K562 (cell line): ENCODE data around the gene JMJD1C. TPM values are rescaled to one million over a fixed set of nuclear protein-coding genes. Genes with fewer than 3 reads are reported as not detected.

Experiments used
- ATAC-seq: fragments of 200-7000 bp; cut with Tn5 transposase; 3 replicates; pipeline ENCODE4 v1.9.1; 2020; ENCODE audit warnings: moderate library complexity
- BruUV-seq: library from RNA; stranded (reverse); fragments of 400-500 nt; replicated peaks from 2 replicates; lab custom pipeline; 2021; lab: Mats Ljungman, UMichigan
- CTCF ChIA-PET: fragments of 300-600 bp; formaldehyde crosslinking; extraction: SDS; loops from one replicate; lab custom pipeline; 2021; ENCODE audit warnings: low intra/inter-chr PET ratio; lab: Yijun Ruan, JAX
- POLR2A ChIA-PET: fragments of 300-600, 350-650 bp; sonication (Branson Sonifier 250); formaldehyde crosslinking; extraction: SDS; loops from one replicate; lab custom pipeline; 2021; ENCODE audit warnings: antibody characterized with exemption, inconsistent platforms; lab: Yijun Ruan, JAX
- DNase-seq, 4 experiments: peaks; one replicate each; pipeline versions ENCODE4 v3.0.0 to v3.0.0-alpha.2; 2011 to 2018; ENCODE audit warnings: low spot score in 3 of 4, mixed read lengths in 3 of 4; ENCODE audit errors: extremely low read depth in 1 of 4
- FAIRE-seq: peaks from 2 replicates; lab custom pipeline; 2011; peaks lifted over from hg19 to GRCh38; lab: Jason Lieb, UNC
- H2AFZ ChIP-seq: 2 replicates; pipeline ENCODE4 v1.6.0; 2011; ENCODE audit warnings: low read depth, low read length, control low read depth, inconsistent platforms
- H3K27ac ChIP-seq: fragments of 200-600 bp; 3 replicates; pipeline ENCODE4 v1.8.0; 2011; ENCODE audit warnings: low read depth, mild to moderate bottlenecking, control low read depth, inconsistent platforms, low read length, moderate library complexity, mixed read lengths; ENCODE audit errors: extremely low read depth
- H3K27me3 ChIP-seq, 2 experiments: fragments of 300-600 bp in 1 of 2; 2 replicates in 1 of 2; 3 replicates in 1 of 2; pipeline versions ENCODE4 v1.6.0 to v1.8.0; 2011; ENCODE audit warnings: inconsistent platforms in 2 of 2, low read length in 2 of 2, mild to moderate bottlenecking in 1 of 2, mixed read lengths in 1 of 2, moderate library complexity in 1 of 2; ENCODE audit not compliant: control insufficient read depth in 2 of 2, insufficient read depth in 2 of 2
- H3K36me3 ChIP-seq: fragments of 300-600 bp; 3 replicates; pipeline ENCODE4 v1.8.0; 2011; ENCODE audit warnings: mild to moderate bottlenecking, low read length, inconsistent platforms; ENCODE audit not compliant: control insufficient read depth, insufficient read depth
- H3K4me1 ChIP-seq, 2 experiments: fragments of 200-600 bp in 1 of 2; replicated peaks in 1 of 2; 2 replicates in 1 of 2; 3 replicates in 1 of 2; pipeline versions ENCODE4 v1.5.1 to v1.8.0; 2011; ENCODE audit warnings: inconsistent platforms in 2 of 2, low read length in 2 of 2, mild to moderate bottlenecking in 1 of 2, mixed read lengths in 1 of 2, moderate library complexity in 1 of 2; ENCODE audit not compliant: control insufficient read depth in 2 of 2, insufficient read depth in 2 of 2
- H3K4me2 ChIP-seq: 2 replicates; pipeline ENCODE4 v1.6.1; 2011; ENCODE audit warnings: low read length, control low read depth, inconsistent platforms, mixed read lengths; ENCODE audit not compliant: insufficient read depth
- H3K4me3 ChIP-seq: fragments of 200-600 bp; sonication (generic), shearing (Covaris generic); 2 replicates; pipeline ENCODE4 v1.5.1; 2016; ENCODE audit warnings: control low read depth, inconsistent platforms
- H3K79me2 ChIP-seq: fragments of 200-600 bp; 3 replicates; pipeline ENCODE4 v1.8.0; 2011; ENCODE audit warnings: low read length, inconsistent platforms; ENCODE audit not compliant: control insufficient read depth, insufficient read depth
- H3K9ac ChIP-seq, 2 experiments: 2 replicates each; pipeline versions ENCODE4 v1.6.0 to v1.6.1; 2011; ENCODE audit warnings: low read depth in 2 of 2, low read length in 2 of 2, control low read depth in 1 of 2, inconsistent platforms in 1 of 2, mild to moderate bottlenecking in 1 of 2, mixed read lengths in 1 of 2; ENCODE audit not compliant: insufficient read depth in 1 of 2
- H3K9me1 ChIP-seq: one replicate; pipeline ENCODE4 v1.6.0; 2011; ENCODE audit warnings: inconsistent platforms, mild to moderate bottlenecking, low read length, moderate library complexity; ENCODE audit not compliant: control insufficient read depth, insufficient read depth
- H3K9me3 ChIP-seq: replicated peaks from 2 replicates; pipeline ENCODE4 v1.5.1; 2011; ENCODE audit warnings: low read depth, low read length, inconsistent platforms; ENCODE audit not compliant: control insufficient read depth, insufficient read depth
- H4K20me1 ChIP-seq: replicated peaks from 2 replicates; pipeline ENCODE4 v1.6.1; 2011; ENCODE audit warnings: low read length, inconsistent platforms, mixed read lengths; ENCODE audit not compliant: control insufficient read depth, insufficient read depth
- CHD2 ChIP-seq: IDR thresholded peaks from 2 replicates; pipeline ENCODE4 v1.6.1; 2011; ENCODE audit warnings: low read depth, low read length
- DPF2 ChIP-seq: fragments of 450-650 bp; IDR thresholded peaks from 2 replicates; pipeline ENCODE4 v1.6.1; 2016
- ELF1 ChIP-seq: fragments of 200-800 bp; sonication (Bioruptor generic); IDR thresholded peaks from 2 replicates; pipeline ENCODE4 v1.6.1; 2016; ENCODE audit warnings: missing genetic modification characterization, missing compliant biosample characterization
- FOXA3 ChIP-seq, 2 experiments: fragments of 450-650 bp in 1 of 2; sonication (generic) in 1 of 2; formaldehyde crosslinking; IDR thresholded peaks in 1 of 2; conservative IDR thresholded peaks in 1 of 2; 2 replicates each; pipeline versions ENCODE4 v1.4.0 to v1.8.0; 2020 to 2022; ENCODE audit warnings: mild to moderate bottlenecking in 2 of 2, missing genetic modification reagents in 1 of 2
- HCFC1 ChIP-seq: IDR thresholded peaks from 2 replicates; pipeline ENCODE4 v1.6.1; 2012; ENCODE audit warnings: low read depth, low read length, improper control_type of control experiment
- HDAC6 ChIP-seq: IDR thresholded peaks from 2 replicates; pipeline ENCODE4 v1.6.1; 2012; ENCODE audit warnings: low read depth, mild to moderate bottlenecking, control low read depth, inconsistent platforms, low read length, moderate library complexity
- IRF2 ChIP-seq: sonication (generic); formaldehyde crosslinking; IDR thresholded peaks from 2 replicates; pipeline ENCODE4 v1.8.1; 2022; ENCODE audit warnings: mild to moderate bottlenecking, missing genetic modification reagents
- JUND ChIP-seq, 2 experiments: IDR thresholded peaks; 2 replicates in 1 of 2; 3 replicates in 1 of 2; pipeline ENCODE4 v1.6.1; 2011; ENCODE audit warnings: borderline replicate concordance in 2 of 2, low read depth in 2 of 2, low read length in 2 of 2, improper control_type of control experiment in 1 of 2, missing biosample characterization in 1 of 2, missing genetic modification characterization in 1 of 2, missing genetic modification reagents in 1 of 2
- MXI1 ChIP-seq: IDR thresholded peaks from 2 replicates; pipeline ENCODE4 v1.6.1; 2011; ENCODE audit warnings: low read depth, mild to moderate bottlenecking, improper control_type of control experiment, low read length
- NBN ChIP-seq: fragments of 450-650 bp; IDR thresholded peaks from 2 replicates; pipeline ENCODE4 v1.6.1; 2016; ENCODE audit warnings: low read depth, mild to moderate bottlenecking
- POLR2G ChIP-seq: fragments of 200-400 bp; formaldehyde crosslinking; IDR thresholded peaks from 2 replicates; pipeline ENCODE4 v1.6.1; 2017; ENCODE audit warnings: low read depth, mild to moderate bottlenecking, antibody characterized with exemption, low read length, moderate library complexity
- POLR3A ChIP-seq: IDR thresholded peaks from 2 replicates; pipeline ENCODE4 v1.6.1; 2011; ENCODE audit warnings: borderline replicate concordance, mild to moderate bottlenecking, moderate library complexity; ENCODE audit not compliant: insufficient read length, insufficient read depth; ENCODE audit errors: extremely low read depth
- RFX1 ChIP-seq: fragments of 450-650 bp; IDR thresholded peaks from 2 replicates; pipeline ENCODE4 v1.6.1; 2016; ENCODE audit warnings: mild to moderate bottlenecking, moderate library complexity
- SMARCA4 ChIP-seq: fragments of 450-650 bp; IDR thresholded peaks from 2 replicates; pipeline ENCODE4 v1.6.1; 2016
- SP2 ChIP-seq: IDR thresholded peaks from 2 replicates; pipeline ENCODE4 v1.6.1; 2011; ENCODE audit warnings: mild to moderate bottlenecking, low read depth, low read length, moderate library complexity; ENCODE audit not compliant: poor library complexity, severe bottlenecking; ENCODE audit errors: extremely low read depth
- ZNF644 ChIP-seq: fragments of 200-800 bp; sonication (Bioruptor generic); IDR thresholded peaks from 2 replicates; pipeline ENCODE4 v1.6.1; 2016; ENCODE audit warnings: low read depth, missing genetic modification characterization, missing compliant biosample characterization
- in situ Hi-C: fragments of 300-500 bp; cut with MboI; formaldehyde crosslinking; loops from 4 replicates; pipeline ENCODE4 v1.15.0; 2018; ENCODE audit warnings: inconsistent platforms, mixed read lengths
- intact Hi-C: fragments of 100-400 bp; cut with micrococcal nuclease; formaldehyde crosslinking; loops from 2 replicates; pipeline ENCODE4 v1.14.2; 2022
- polyA plus RNA-seq, 8 experiments: library from polyadenylated mRNA; depleted of rRNA in 4 of 8; stranded (reverse) in 5 of 8; unstranded in 3 of 8; fragments of >200 nt; fragmentation: Nextera tagmentation in 2 of 8; fragmentation: Illumina TruSeq in 1 of 8; extraction: Ambion mirVana in 2 of 8; extraction: Trizol in 1 of 8; gene quantifications; 2 replicates each; pipeline versions ENCODE4 v1.2.1 to v1.2.3, GENCODE V29; 2011 to 2014; ENCODE audit warnings: inconsistent platforms in 1 of 8, missing spikeins in 1 of 8
- total RNA-seq, 7 experiments: library from RNA; depleted of rRNA in 6 of 7; stranded (reverse); fragments of >200 nt in 6 of 7; fragmentation: Illumina TruSeq in 2 of 7; extraction: Trizol in 2 of 7; gene quantifications; 2 replicates each; pipeline versions ENCODE4 v1.2.1 to v1.2.3, GENCODE V29; 2011 to 2021; ENCODE audit warnings: low replicate concordance in 1 of 7
- TF ChIP-seq, protein P1 (sequence below), 2 experiments: IDR thresholded peaks in 1 of 2; conservative IDR thresholded peaks in 1 of 2; 2 replicates each; pipeline ENCODE4 v1.6.1; 2016; ENCODE audit warnings: low read depth in 2 of 2, mild to moderate bottlenecking in 1 of 2, missing compliant biosample characterization in 1 of 2, missing genetic modification characterization in 1 of 2, moderate library complexity in 1 of 2

The JMJD1C gene
- total and polyA plus RNA-seq, 9 of the 15 experiments (the other 6 are each of a cell fraction or from before 2014, with no cell fraction given): 25.3 to 68.0 (median 47.2) TPM

DNA sequence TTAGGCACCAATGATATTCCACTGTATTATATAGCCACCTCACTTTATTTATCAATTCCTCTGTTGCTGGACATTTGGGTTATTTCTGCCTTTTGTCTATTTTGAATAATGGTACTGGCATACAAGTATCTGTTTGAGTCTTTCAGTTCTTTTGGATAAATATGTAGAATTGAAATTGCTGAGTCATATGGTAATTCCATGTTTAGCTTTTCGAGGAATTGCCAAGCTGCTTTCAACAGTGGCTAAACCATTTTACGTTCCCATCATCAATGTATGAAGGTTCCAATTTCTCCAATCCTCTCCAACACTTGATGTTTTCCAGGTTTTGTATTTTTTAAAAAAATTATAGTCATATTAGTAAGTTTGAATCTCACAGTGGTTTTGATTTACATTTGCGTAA lies 42.3 kb downstream of the JMJD1C start (continued):
- TF ChIP-seq SMARCA4 (0 out of 2 replicates have a peak, but pooled peaks have one; percentile 35), FOXA3 (CRISPR knock-in tag; conservative IDR thresholded peaks at IDR 0.05 in 1 of 2, IDR thresholded peaks at IDR 0.05 in 1 of 2) (no peak), MXI1 (no peak)

DNA sequence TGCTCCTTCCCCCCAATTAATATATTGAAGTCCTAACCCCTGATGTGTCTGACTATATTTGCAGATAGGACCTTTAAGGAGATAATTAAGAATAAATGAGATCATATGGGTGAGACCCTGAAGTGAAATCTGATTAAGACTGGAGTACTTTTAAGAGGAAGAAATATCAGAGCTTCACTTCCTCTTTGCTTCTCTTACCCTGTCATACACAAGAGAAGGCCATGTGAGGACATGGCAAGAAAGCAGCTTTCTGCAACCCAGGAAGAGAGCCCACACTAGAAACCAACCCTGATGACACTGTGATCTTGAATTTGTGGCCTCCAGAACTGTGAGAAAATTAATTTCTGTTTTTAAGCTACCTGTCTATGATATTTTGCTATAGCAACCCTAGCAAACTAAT lies 44.2 kb downstream of the JMJD1C start:
- CTCF ChIA-PET: no interaction called here
- H3K27ac ChIP-seq: peak overlapping the region; percentile 58; the same call in 1 of the 3 replicates
- no peaks in the 10 kb centered on the region for H3K9me3 ChIP-seq
- peaks cover 0 to 18% of the 10 kb centered on the region in 2 experiments; a peak in 3 of 5 replicates for H3K4me1 ChIP-seq
- peaks cover 87% of the 10 kb centered on the region for H3K79me2 ChIP-seq
- no peak overlapping the region for H3K4me2 ChIP-seq
- in situ Hi-C loops (no loop called here), intact Hi-C loops (loop anchor here (5.0 kb wide), 1 partner anchor 206 kb away; no protein-coding TSS in a partner anchor)
- no peaks in the 10 kb centered on the region for H4K20me1 ChIP-seq
- H2AFZ ChIP-seq: no peak overlapping the region
- H3K27me3 ChIP-seq: no peaks in the 10 kb centered on the region
- DNase-seq: no peak
- H3K9ac ChIP-seq: no peak overlapping the region
- ATAC-seq: peak; percentile 74
- POLR2A ChIA-PET: interaction anchor here (0.9 to 1.5 kb wide), 6 partner anchors 9 to 19 kb away, joined by 3 to 4 read pairs (median 4); no protein-coding TSS in a partner anchor
- H3K36me3 ChIP-seq: no peaks in the 10 kb centered on the region
- no TSS peak for BruUV-seq
- FAIRE-seq: peak; percentile 6
- H3K9me1 ChIP-seq: no peaks in the 10 kb centered on the region
- no peak overlapping the region for H3K4me3 ChIP-seq
- TF ChIP-seq POLR2G (no peak), HCFC1 (no peak), DPF2 (peak; percentile 33; the same call in 1 of the 2 replicates), ELF1 (tag) (peak; percentile 58), POLR3A (no peak), RFX1 (peak; percentile 17; the same call in 1 of the 2 replicates), CHD2 (no peak), NBN (no peak; the same call in 1 of the 2 replicates), HDAC6 (no peak), SP2 (no peak), FOXA3 (CRISPR knock-in tag; conservative IDR thresholded peaks at IDR 0.05 in 1 of 2, IDR thresholded peaks at IDR 0.05 in 1 of 2) (no peak), ZNF644 (tag) (no peak), IRF2 (CRISPR knock-in tag) (no peak), JUND (IDR thresholded peaks at IDR 0.05; ENCODE audit: borderline replicate concordance, low read depth, low read length) (peak; percentile 36; the same call in 1 of the 2 replicates), JUND (tag; IDR thresholded peaks at IDR 0.05; ENCODE audit: borderline replicate concordance, low read depth, low read length) (peak; percentile 54; the same call in 1 of the 3 replicates)
- TF ChIP-seq, protein P1, sequence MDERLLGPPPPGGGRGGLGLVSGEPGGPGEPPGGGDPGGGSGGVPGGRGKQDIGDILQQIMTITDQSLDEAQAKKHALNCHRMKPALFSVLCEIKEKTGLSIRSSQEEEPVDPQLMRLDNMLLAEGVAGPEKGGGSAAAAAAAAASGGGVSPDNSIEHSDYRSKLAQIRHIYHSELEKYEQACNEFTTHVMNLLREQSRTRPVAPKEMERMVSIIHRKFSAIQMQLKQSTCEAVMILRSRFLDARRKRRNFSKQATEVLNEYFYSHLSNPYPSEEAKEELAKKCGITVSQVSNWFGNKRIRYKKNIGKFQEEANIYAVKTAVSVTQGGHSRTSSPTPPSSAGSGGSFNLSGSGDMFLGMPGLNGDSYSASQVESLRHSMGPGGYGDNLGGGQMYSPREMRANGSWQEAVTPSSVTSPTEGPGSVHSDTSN (CRISPR knock-in tag; IDR thresholded peaks at IDR 0.05; ENCODE audit: low read depth): no peak
- TF ChIP-seq, protein P1 (tag; conservative IDR thresholded peaks at IDR 0.05; ENCODE audit: low read depth): no peak
